Neural cell (in vitro differentiated cells): ENCODE measurements around the gene EPHA6. TPM values are rescaled to one million over a fixed set of nuclear protein-coding genes. Genes with fewer than 3 reads are reported as not detected.

Experiments used
- H2AFZ ChIP-seq: fragments of 200-600, 300-800 bp; sonication (generic), shearing (Covaris generic); 2 replicates; pipeline ENCODE4 v1.6.0; 2014; ENCODE audit warnings: low read depth, mild to moderate bottlenecking, antibody characterized with exemption, low read length, moderate library complexity
- H3F3A ChIP-seq: fragments of 200-600 bp; shearing (Covaris generic); 2 replicates; pipeline ENCODE4 v1.6.1; 2016; ENCODE audit warnings: mild to moderate bottlenecking, moderate library complexity, mixed read lengths, antibody characterized with exemption, low read length; ENCODE audit not compliant: insufficient read depth, poor library complexity, severe bottlenecking
- H3K27ac ChIP-seq: fragments of 200-600, 300-800 bp; sonication (generic), shearing (Covaris generic); 2 replicates; pipeline ENCODE4 v1.5.1; 2014; ENCODE audit warnings: mild to moderate bottlenecking, low read length, moderate library complexity
- H3K27me3 ChIP-seq: fragments of 300-800, 200-600 bp; sonication (generic), shearing (Covaris generic); 2 replicates; pipeline ENCODE4 v1.6.0; 2014; ENCODE audit warnings: mild to moderate bottlenecking, low read depth, low read length, moderate library complexity; ENCODE audit not compliant: insufficient read depth
- H3K36me3 ChIP-seq: fragments of 300-800, 200-600 bp; sonication (generic), shearing (Covaris generic); 2 replicates; pipeline ENCODE4 v1.5.1; 2014; ENCODE audit warnings: mild to moderate bottlenecking, antibody characterized with exemption, low read length, moderate library complexity; ENCODE audit not compliant: insufficient read depth
- H3K4me2 ChIP-seq: fragments of 300-800, 200-600 bp; sonication (generic), shearing (Covaris generic); 2 replicates; pipeline ENCODE4 v1.6.0; 2014; ENCODE audit warnings: mild to moderate bottlenecking, low read length
- H3K4me3 ChIP-seq: fragments of 300-800, 200-600 bp; sonication (generic), shearing (Covaris generic); 2 replicates; pipeline ENCODE4 v1.5.1; 2014; ENCODE audit warnings: mild to moderate bottlenecking, low read length, moderate library complexity
- H3K79me2 ChIP-seq: fragments of 200-600 bp; shearing (Covaris generic); replicated peaks from 2 replicates; pipeline ENCODE4 v1.6.0; 2014; ENCODE audit warnings: mild to moderate bottlenecking, low read length, moderate library complexity; ENCODE audit not compliant: insufficient read depth
- H3K9ac ChIP-seq: fragments of 300-800, 200-600 bp; sonication (generic), shearing (Covaris generic); 2 replicates; pipeline ENCODE4 v1.6.1; 2016; ENCODE audit warnings: mild to moderate bottlenecking, low read length, mixed read lengths
- H3K9me2 ChIP-seq: fragments of 200-600 bp; shearing (Covaris generic); 2 replicates; pipeline ENCODE4 v1.6.1; 2016; ENCODE audit warnings: mild to moderate bottlenecking, low read length, mixed read lengths; ENCODE audit not compliant: insufficient read depth
- H3K9me3 ChIP-seq: fragments of 200-600, 300-800 bp; sonication (generic), shearing (Covaris generic); 2 replicates; pipeline ENCODE4 v1.6.1; 2016; ENCODE audit warnings: mild to moderate bottlenecking, mixed run types, low read length, moderate library complexity, mixed read lengths
- H4K20me1 ChIP-seq: fragments of 200-600 bp; shearing (Covaris generic); 2 replicates; pipeline ENCODE4 v1.6.1; 2016; ENCODE audit warnings: mild to moderate bottlenecking, mixed run types; ENCODE audit not compliant: insufficient read depth
- EP300 ChIP-seq: fragments of 450-650 bp; conservative IDR thresholded peaks from 2 replicates; pipeline ENCODE4 v1.6.1; 2014; ENCODE audit warnings: antibody characterized with exemption, mild to moderate bottlenecking, moderate library complexity; ENCODE audit not compliant: poor library complexity, severe bottlenecking
- EZH2 ChIP-seq: fragments of 200-600, 300-800 bp; shearing (Covaris generic), sonication (generic); IDR thresholded peaks from 2 replicates; pipeline ENCODE4 v1.6.1; 2014; ENCODE audit warnings: antibody characterized with exemption, low read length, borderline replicate concordance, mild to moderate bottlenecking; ENCODE audit not compliant: insufficient read depth, poor library complexity, severe bottlenecking
- MXI1 ChIP-seq: fragments of 450-650 bp; conservative IDR thresholded peaks from 2 replicates; pipeline ENCODE4 v1.6.1; 2014; ENCODE audit warnings: antibody characterized with exemption, mild to moderate bottlenecking; ENCODE audit not compliant: poor library complexity, severe bottlenecking
- POLR2AphosphoS5 ChIP-seq: IDR thresholded peaks from 2 replicates; pipeline ENCODE4 v1.6.1; 2012
- RAD21 ChIP-seq: fragments of 450-650 bp; conservative IDR thresholded peaks from 2 replicates; pipeline ENCODE4 v1.6.1; 2014; ENCODE audit warnings: antibody characterized with exemption, mild to moderate bottlenecking, moderate library complexity
- SMC3 ChIP-seq: fragments of 450-650 bp; conservative IDR thresholded peaks from 2 replicates; pipeline ENCODE4 v1.6.1; 2014; ENCODE audit warnings: antibody characterized with exemption, mild to moderate bottlenecking, moderate library complexity; ENCODE audit not compliant: poor library complexity
- TAF1 ChIP-seq: IDR thresholded peaks from 2 replicates; pipeline ENCODE4 v1.6.1; 2012; ENCODE audit warnings: low read depth
- polyA plus RNA-seq: library from polyadenylated mRNA; depleted of rRNA; stranded (reverse); fragments of >200 nt; gene quantifications from 2 replicates; pipeline ENCODE4 v1.2.3, GENCODE V29; 2014
- TF ChIP-seq, protein P1 (sequence below): fragments of 450-650 bp; IDR thresholded peaks from 2 replicates; pipeline ENCODE4 v1.5.1; 2014; ENCODE audit warnings: antibody characterized with exemption, mild to moderate bottlenecking, moderate library complexity; ENCODE audit not compliant: poor library complexity, severe bottlenecking
- TF ChIP-seq, protein P2 (sequence below): IDR thresholded peaks from 2 replicates; pipeline ENCODE4 v1.6.1; 2012; ENCODE audit warnings: borderline replicate concordance

Gene EPHA6
- polyA plus RNA-seq, 1 donor from 2014 or later: 0.56 TPM

DNA sequence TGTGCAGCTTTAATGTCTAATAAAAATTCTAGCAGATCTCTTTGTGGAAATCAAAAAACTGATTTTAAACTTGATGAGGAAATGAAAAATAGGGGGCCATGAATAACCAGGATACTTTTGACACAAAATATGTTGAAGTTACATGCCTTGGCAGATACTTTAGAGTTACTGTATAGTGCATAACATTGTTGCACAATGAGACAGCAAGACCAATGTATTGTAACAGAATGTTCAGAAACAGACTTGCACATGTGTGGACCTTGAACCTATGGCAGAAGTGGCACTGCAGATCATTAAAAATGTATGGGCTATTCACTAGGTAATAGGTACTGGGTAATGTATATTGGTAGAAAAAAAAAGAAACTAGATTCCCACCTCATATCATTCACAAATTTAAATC lies 607.2 kb downstream of the EPHA6 start:
- TF ChIP-seq EP300 (no peak), POLR2AphosphoS5 (no peak), EZH2 (no peak), RAD21 (no peak), TAF1 (no peak), SMC3 (no peak), MXI1 (no peak)
- TF ChIP-seq, protein P1, sequence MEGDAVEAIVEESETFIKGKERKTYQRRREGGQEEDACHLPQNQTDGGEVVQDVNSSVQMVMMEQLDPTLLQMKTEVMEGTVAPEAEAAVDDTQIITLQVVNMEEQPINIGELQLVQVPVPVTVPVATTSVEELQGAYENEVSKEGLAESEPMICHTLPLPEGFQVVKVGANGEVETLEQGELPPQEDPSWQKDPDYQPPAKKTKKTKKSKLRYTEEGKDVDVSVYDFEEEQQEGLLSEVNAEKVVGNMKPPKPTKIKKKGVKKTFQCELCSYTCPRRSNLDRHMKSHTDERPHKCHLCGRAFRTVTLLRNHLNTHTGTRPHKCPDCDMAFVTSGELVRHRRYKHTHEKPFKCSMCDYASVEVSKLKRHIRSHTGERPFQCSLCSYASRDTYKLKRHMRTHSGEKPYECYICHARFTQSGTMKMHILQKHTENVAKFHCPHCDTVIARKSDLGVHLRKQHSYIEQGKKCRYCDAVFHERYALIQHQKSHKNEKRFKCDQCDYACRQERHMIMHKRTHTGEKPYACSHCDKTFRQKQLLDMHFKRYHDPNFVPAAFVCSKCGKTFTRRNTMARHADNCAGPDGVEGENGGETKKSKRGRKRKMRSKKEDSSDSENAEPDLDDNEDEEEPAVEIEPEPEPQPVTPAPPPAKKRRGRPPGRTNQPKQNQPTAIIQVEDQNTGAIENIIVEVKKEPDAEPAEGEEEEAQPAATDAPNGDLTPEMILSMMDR: no peak
- TF ChIP-seq, protein P2, sequence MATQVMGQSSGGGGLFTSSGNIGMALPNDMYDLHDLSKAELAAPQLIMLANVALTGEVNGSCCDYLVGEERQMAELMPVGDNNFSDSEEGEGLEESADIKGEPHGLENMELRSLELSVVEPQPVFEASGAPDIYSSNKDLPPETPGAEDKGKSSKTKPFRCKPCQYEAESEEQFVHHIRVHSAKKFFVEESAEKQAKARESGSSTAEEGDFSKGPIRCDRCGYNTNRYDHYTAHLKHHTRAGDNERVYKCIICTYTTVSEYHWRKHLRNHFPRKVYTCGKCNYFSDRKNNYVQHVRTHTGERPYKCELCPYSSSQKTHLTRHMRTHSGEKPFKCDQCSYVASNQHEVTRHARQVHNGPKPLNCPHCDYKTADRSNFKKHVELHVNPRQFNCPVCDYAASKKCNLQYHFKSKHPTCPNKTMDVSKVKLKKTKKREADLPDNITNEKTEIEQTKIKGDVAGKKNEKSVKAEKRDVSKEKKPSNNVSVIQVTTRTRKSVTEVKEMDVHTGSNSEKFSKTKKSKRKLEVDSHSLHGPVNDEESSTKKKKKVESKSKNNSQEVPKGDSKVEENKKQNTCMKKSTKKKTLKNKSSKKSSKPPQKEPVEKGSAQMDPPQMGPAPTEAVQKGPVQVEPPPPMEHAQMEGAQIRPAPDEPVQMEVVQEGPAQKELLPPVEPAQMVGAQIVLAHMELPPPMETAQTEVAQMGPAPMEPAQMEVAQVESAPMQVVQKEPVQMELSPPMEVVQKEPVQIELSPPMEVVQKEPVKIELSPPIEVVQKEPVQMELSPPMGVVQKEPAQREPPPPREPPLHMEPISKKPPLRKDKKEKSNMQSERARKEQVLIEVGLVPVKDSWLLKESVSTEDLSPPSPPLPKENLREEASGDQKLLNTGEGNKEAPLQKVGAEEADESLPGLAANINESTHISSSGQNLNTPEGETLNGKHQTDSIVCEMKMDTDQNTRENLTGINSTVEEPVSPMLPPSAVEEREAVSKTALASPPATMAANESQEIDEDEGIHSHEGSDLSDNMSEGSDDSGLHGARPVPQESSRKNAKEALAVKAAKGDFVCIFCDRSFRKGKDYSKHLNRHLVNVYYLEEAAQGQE: no peak
- no peaks in the 10 kb centered on the region for H4K20me1 ChIP-seq
- no peaks in the 10 kb centered on the region for H3K9me2 ChIP-seq
- H3K36me3 ChIP-seq: no peaks in the 10 kb centered on the region
- H3K9ac ChIP-seq: no peak overlapping the region
- no peaks in the 10 kb centered on the region for H3F3A ChIP-seq
- H3K9me3 ChIP-seq: no peaks in the 10 kb centered on the region
- no peaks in the 10 kb centered on the region for H3K27me3 ChIP-seq
- H3K79me2 ChIP-seq: no peaks in the 10 kb centered on the region
- no peak overlapping the region for H3K27ac ChIP-seq
- H2AFZ ChIP-seq: no peak overlapping the region
- no peak overlapping the region for H3K4me3 ChIP-seq
- H3K4me2 ChIP-seq: no peak overlapping the region

DNA sequence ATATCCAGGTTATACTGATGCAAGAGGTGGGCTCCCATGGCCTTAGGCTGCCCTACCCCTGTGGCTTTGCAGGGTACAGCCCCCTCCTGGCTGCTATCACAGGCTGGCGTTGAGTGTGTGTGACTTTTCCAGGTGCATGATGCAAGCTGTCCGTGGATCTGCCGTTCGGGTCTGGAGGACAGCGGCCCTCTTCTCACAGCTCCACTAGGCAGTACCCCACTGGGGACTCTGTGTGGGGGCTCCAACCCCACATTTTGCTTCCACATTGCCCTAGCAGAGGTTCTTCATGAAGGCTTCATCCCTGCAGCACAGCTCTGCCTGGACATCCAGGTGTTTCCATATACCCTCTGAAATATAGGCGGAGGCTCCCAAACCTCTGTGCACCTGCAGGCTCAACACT lies 610.6 kb downstream of the EPHA6 start:
- no peak overlapping the region for H3K9ac ChIP-seq
- H3F3A ChIP-seq: no peaks in the 10 kb centered on the region
- no peak overlapping the region for H2AFZ ChIP-seq
- no peaks in the 10 kb centered on the region for H3K27me3 ChIP-seq
- no peaks in the 10 kb centered on the region for H3K79me2 ChIP-seq
- H3K9me3 ChIP-seq: no peaks in the 10 kb centered on the region
- no peak overlapping the region for H3K4me2 ChIP-seq
- no peak overlapping the region for H3K4me3 ChIP-seq
- H4K20me1 ChIP-seq: no peaks in the 10 kb centered on the region
- H3K36me3 ChIP-seq: no peaks in the 10 kb centered on the region
- TF ChIP-seq, protein P2: no peak
- TF ChIP-seq EZH2 (no peak), RAD21 (no peak), MXI1 (no peak), SMC3 (no peak), EP300 (no peak), POLR2AphosphoS5 (no peak), TAF1 (no peak)
- TF ChIP-seq, protein P1: no peak
- H3K9me2 ChIP-seq: no peaks in the 10 kb centered on the region
- no peak overlapping the region for H3K27ac ChIP-seq
